ENCODE data around the gene RHO.

- TF ChIP-seq EP300 (IDR thresholded peaks at IDR 0.05) (no peak), CTCF (IDR thresholded peaks at IDR 0.05) (no peak), POLR2A (IDR thresholded peaks at IDR 0.05) (no peak), POLR2AphosphoS5 (IDR thresholded peaks at IDR 0.05) (no peak)
Measured at GRCh38 chr3:129553719-129554118, 25.3 kb downstream of the RHO start.
